Activated naive CD8-positive, alpha-beta T cell treated with anti-CD3 and anti-CD28 coated beads, Interleukin-2, amount 10 ng/mL, durations not matched to agents 7 days and 5 days (primary cell): ENCODE data around the gene SERBP1. TPM values are rescaled to one million over a fixed set of nuclear protein-coding genes. Genes with fewer than 3 reads are reported as not detected.
"Not testable (repeated sequence)": the region's sequence is repeated elsewhere in the genome, so short reads cannot be mapped to it uniquely, and the experiment has no call there.

Experiments used
- ATAC-seq: fragments of 150-1000 bp; cut with Tn5 transposase; one replicate; pipeline ENCODE4 v1.10.0; 2021; ENCODE audit warnings: low read depth, moderate library complexity
- POLR2A ChIA-PET: fragments of 350-600 bp; sonication (Branson Sonifier 250); formaldehyde crosslinking; loops from one replicate; lab custom pipeline; 2021; ENCODE audit warnings: antibody characterized with exemption; lab: Charles Lee
- DNase-seq: peaks from one replicate; pipeline ENCODE4 v3.0.0; 2021
- H3K27ac Mint-ChIP-seq: one replicate; pipeline ENCODE4 v1.8.0; 2022; ENCODE audit warnings: mild to moderate bottlenecking, mixed read lengths
- H3K27me3 Mint-ChIP-seq: one replicate; pipeline ENCODE4 v1.8.0; 2022; ENCODE audit warnings: mild to moderate bottlenecking, moderate library complexity, mixed read lengths
- H3K36me3 Mint-ChIP-seq: one replicate; pipeline ENCODE4 v1.8.0; 2021; ENCODE audit warnings: mild to moderate bottlenecking, mixed read lengths
- H3K4me1 Mint-ChIP-seq: one replicate; pipeline ENCODE4 v1.8.0; 2021; ENCODE audit warnings: mixed read lengths
- H3K4me3 Mint-ChIP-seq: one replicate; pipeline ENCODE4 v1.8.0; 2022; ENCODE audit warnings: mild to moderate bottlenecking, moderate library complexity, mixed read lengths
- H3K9me3 Mint-ChIP-seq: one replicate; pipeline ENCODE4 v1.8.0; 2021; ENCODE audit warnings: mixed read lengths
- total RNA-seq, 2 experiments: library from RNA; stranded (reverse); gene quantifications; one replicate each; pipeline ENCODE4 v1.2.3, GENCODE V29; 2021

The SERBP1 gene
- total RNA-seq, 2 experiments from 2014 or later = 219 to 221 TPM

GRCh38 chr1:67433837-67434236 is 3.6 kb upstream of the SERBP1 start:
- DNase-seq (no peak), ATAC-seq (no peak)
- POLR2A ChIA-PET = interaction anchor here (0.7 kb wide), 1 partner anchor 15 kb away, joined by 4 read pairs; no protein-coding TSS in a partner anchor
- Mint-ChIP-seq H3K4me1 (peaks cover 25% of the 10 kb centered on the region), H3K36me3 (peaks cover 6% of the 10 kb centered on the region), H3K27ac (no peak overlapping the region), H3K9me3 (no peaks in the 10 kb centered on the region), H3K27me3 (peaks cover 2% of the 10 kb centered on the region), H3K4me3 (no peak overlapping the region)

- Mint-ChIP-seq H3K27me3 (peaks cover 2% of the 10 kb centered on the region), H3K27ac (no peak overlapping the region), H3K4me1 (peaks cover 28% of the 10 kb centered on the region), H3K4me3 (no peak overlapping the region), H3K36me3 (peaks cover 16% of the 10 kb centered on the region), H3K9me3 (no peaks in the 10 kb centered on the region)
- POLR2A ChIA-PET = interaction anchor here (2.1 kb wide), 1 partner anchor 503 kb away, joined by 6 read pairs; no protein-coding TSS in a partner anchor
- ATAC-seq (no peak), DNase-seq (no peak)
Measured at GRCh38 chr1:67432745-67433144, 2.5 kb upstream of the SERBP1 start.

GRCh38 chr1:67431869-67432578 is 1.8 kb upstream of the SERBP1 start:
- Mint-ChIP-seq H3K27me3 (peaks cover 2% of the 10 kb centered on the region), H3K4me3 (peak overlapping the region; percentile 90), H3K4me1 (peaks cover 35% of the 10 kb centered on the region), H3K36me3 (peaks cover 23% of the 10 kb centered on the region), H3K27ac (peak overlapping the region; percentile 97), H3K9me3 (no peaks in the 10 kb centered on the region)
- no peak for DNase-seq
- ATAC-seq = no peak
- POLR2A ChIA-PET = interaction anchor here (0.6 to 2.1 kb wide), 4 partner anchors 93 to 507 kb away, joined by 5 to 6 read pairs (median 5); partner anchors contain the start of genes DNAI4, IL12RB2 and MIER1

- POLR2A ChIA-PET = interaction anchor here (0.6 to 3.1 kb wide), 8 partner anchors 92 to 506 kb away, joined by 3 to 11 read pairs (median 5); partner anchors contain the start of genes DNAI4, GADD45A, IL12RB2 and MIER1
- ATAC-seq (no peak), DNase-seq (no peak)
- Mint-ChIP-seq H3K27ac (peak overlapping the region; percentile 97), H3K27me3 (no peaks in the 10 kb centered on the region), H3K9me3 (no peaks in the 10 kb centered on the region), H3K4me3 (peak overlapping the region; percentile 90), H3K36me3 (peaks cover 26% of the 10 kb centered on the region), H3K4me1 (peaks cover 39% of the 10 kb centered on the region)
Measured at GRCh38 chr1:67431156-67431765, 1.1 kb upstream of the SERBP1 start.

- Mint-ChIP-seq H3K36me3 (peaks cover 39% of the 10 kb centered on the region), H3K4me1 (peaks cover 51% of the 10 kb centered on the region)
- POLR2A ChIA-PET = interaction anchor here (1.1 to 3.1 kb wide), 11 partner anchors 9 to 505 kb away, joined by 3 to 11 read pairs (median 5); partner anchors contain the start of genes DNAI4, GADD45A and MIER1
Measured at GRCh38 chr1:67429528-67430357, 459 bp downstream of the SERBP1 start.

GRCh38 chr1:67429011-67429527 is 1.1 kb downstream of the SERBP1 start:
- peaks cover 52% of the 10 kb centered on the region for H3K4me1 Mint-ChIP-seq

More at GRCh38 chr1:67429528-67430357, 459 bp downstream of the SERBP1 start:
- H3K27me3 Mint-ChIP-seq = no peaks in the 10 kb centered on the region
- peak; percentile 58 for DNase-seq
- no peaks in the 10 kb centered on the region for H3K9me3 Mint-ChIP-seq
- ATAC-seq = peak; percentile 8
- H3K27ac Mint-ChIP-seq = peak overlapping the region; percentile 97
- peak overlapping the region; percentile 90 for H3K4me3 Mint-ChIP-seq

GRCh38 chr1:67427947-67428346 is 2.3 kb downstream of the SERBP1 start:
- H3K36me3 Mint-ChIP-seq = peaks cover 52% of the 10 kb centered on the region

More at GRCh38 chr1:67429011-67429527, 1.1 kb downstream of the SERBP1 start:
- POLR2A ChIA-PET = interaction anchor here (0.6 to 3.1 kb wide), 12 partner anchors 8 to 504 kb away, joined by 3 to 11 read pairs (median 5); partner anchors contain the start of genes DNAI4, GADD45A and MIER1
- DNase-seq = peak; percentile 41
- H3K4me3 Mint-ChIP-seq = peak overlapping the region; percentile 90
- H3K27me3 Mint-ChIP-seq = no peaks in the 10 kb centered on the region
- peaks cover 43% of the 10 kb centered on the region for H3K36me3 Mint-ChIP-seq
- no peak for ATAC-seq
- H3K9me3 Mint-ChIP-seq = no peaks in the 10 kb centered on the region
- H3K27ac Mint-ChIP-seq = peak overlapping the region; percentile 97

GRCh38 chr1:67427465-67427864 is 2.7 kb downstream of the SERBP1 start:
- Mint-ChIP-seq H3K36me3 (peaks cover 57% of the 10 kb centered on the region), H3K4me1 (peaks cover 49% of the 10 kb centered on the region), H3K4me3 (peak overlapping the region; percentile 90), H3K9me3 (no peaks in the 10 kb centered on the region), H3K27me3 (no peaks in the 10 kb centered on the region), H3K27ac (peak overlapping the region; percentile 16)
- POLR2A ChIA-PET = interaction anchor here (1.1 to 1.2 kb wide), 2 partner anchors 9 to 12 kb away, joined by 3 to 5 read pairs; no protein-coding TSS in a partner anchor
- ATAC-seq (no peak), DNase-seq (no peak)

More at GRCh38 chr1:67427947-67428346, 2.3 kb downstream of the SERBP1 start:
- POLR2A ChIA-PET = interaction anchor here (1.1 to 3.1 kb wide), 4 partner anchors 9 to 95 kb away, joined by 3 to 11 read pairs (median 7); no protein-coding TSS in a partner anchor
- H3K4me1 Mint-ChIP-seq = peaks cover 48% of the 10 kb centered on the region
- DNase-seq (no peak), ATAC-seq (no peak)
- H3K27me3 Mint-ChIP-seq = no peaks in the 10 kb centered on the region
- peak overlapping the region; percentile 11 for H3K27ac Mint-ChIP-seq
- peak overlapping the region; percentile 90 for H3K4me3 Mint-ChIP-seq
- H3K9me3 Mint-ChIP-seq = no peaks in the 10 kb centered on the region

- H3K9me3 Mint-ChIP-seq = no peaks in the 10 kb centered on the region
- DNase-seq (no peak), ATAC-seq (no peak)
- peaks cover 69% of the 10 kb centered on the region for H3K36me3 Mint-ChIP-seq
- H3K4me3 Mint-ChIP-seq = no peak overlapping the region
- no peak overlapping the region for H3K27ac Mint-ChIP-seq
- POLR2A ChIA-PET = interaction anchor here (0.7 to 1.4 kb wide), 4 partner anchors 9 to 62 kb away, joined by 3 to 4 read pairs (median 4); partner anchors contain the start of gene SERBP1
- H3K27me3 Mint-ChIP-seq = no peaks in the 10 kb centered on the region
- peaks cover 57% of the 10 kb centered on the region for H3K4me1 Mint-ChIP-seq
Measured at GRCh38 chr1:67420835-67421492, 9.2 kb downstream of the SERBP1 start.

GRCh38 chr1:67418839-67419586 is 11.2 kb downstream of the SERBP1 start:
- no peak overlapping the region for H3K4me3 Mint-ChIP-seq
- no peak for DNase-seq
- ATAC-seq = peak; percentile 22
- no peaks in the 10 kb centered on the region for H3K9me3 Mint-ChIP-seq
- H3K27ac Mint-ChIP-seq = peak overlapping the region; percentile 51
- peaks cover 67% of the 10 kb centered on the region for H3K36me3 Mint-ChIP-seq
- peaks cover 52% of the 10 kb centered on the region for H3K4me1 Mint-ChIP-seq
- POLR2A ChIA-PET = interaction anchor here (0.6 to 2.3 kb wide), 3 partner anchors 9 to 15 kb away, joined by 4 to 11 read pairs (median 5); partner anchors contain the start of gene SERBP1
- H3K27me3 Mint-ChIP-seq = no peaks in the 10 kb centered on the region

- ATAC-seq, H3K27me3 Mint-ChIP-seq, DNase-seq, H3K9me3 Mint-ChIP-seq, H3K27ac Mint-ChIP-seq, H3K4me3 Mint-ChIP-seq: not testable (repeated sequence)
- POLR2A ChIA-PET = interaction anchor here (0.7 kb wide), 1 partner anchor 197 kb away, joined by 10 read pairs; no protein-coding TSS in a partner anchor
- peaks cover 49% of the 10 kb centered on the region for H3K4me1 Mint-ChIP-seq
- H3K36me3 Mint-ChIP-seq = peaks cover 59% of the 10 kb centered on the region
Measured at GRCh38 chr1:67417733-67418132, 12.5 kb downstream of the SERBP1 start.
